HL-60 (cell line): Measurements from ENCODE around the gene DHX34.

Experiments used
- CTCF ChIP-seq: IDR thresholded peaks from one replicate; pipeline ENCODE4 v1.5.1; 2011; ENCODE audit warnings: low read length, control low read depth, inconsistent platforms; ENCODE audit not compliant: insufficient read depth
- POLR2AphosphoS5 ChIP-seq: IDR thresholded peaks from 2 replicates; pipeline ENCODE4 v1.6.1; 2012; ENCODE audit warnings: low read depth

GRCh38 chr19:47310323-47310722 is 38.8 kb upstream of the DHX34 start:
- TF ChIP-seq POLR2AphosphoS5 (no peak), CTCF (no peak)
